Cardiac atrium fibroblast (primary cell): ENCODE measurements around the gene SLC2A4. TPM values are rescaled to one million over a fixed set of nuclear protein-coding genes. Genes with fewer than 3 reads are reported as not detected.

Experiments used
- total RNA-seq: library from RNA; depleted of rRNA; stranded (reverse); fragments of >200 nt; gene quantifications from 2 replicates; pipeline ENCODE4 v1.2.3, GENCODE V29; 2015

Gene SLC2A4
- 0.18 TPM in 1 of 2 replicates, not detected in the other for total RNA-seq

GRCh38 chr17:7281074-7281952 is at the start of gene SLC2A4:
Gene SLC2A4 (plus strand): TSS chr17:7281718. CDS start chr17:7281935, 217 bp downstream.

GRCh38 chr17:7234083-7234951 is 47.2 kb upstream of the SLC2A4 start, which contains the start of gene DVL2:
Gene DVL2 (minus strand): TSS chr17:7234517. CDS start chr17:7234262, 255 bp downstream.

GRCh38 chr17:7239091-7240027 is 42.2 kb upstream of the SLC2A4 start, which contains the start of gene PHF23:
Gene PHF23 (minus strand): TSS chr17:7239457. CDS start chr17:7239279, 178 bp downstream.

GRCh38 chr17:7241783-7242716 is 39.5 kb upstream of the SLC2A4 start, which contains the start of gene GABARAP:
Gene GABARAP (minus strand): TSS chr17:7242449. CDS start chr17:7242330, 119 bp downstream.

GRCh38 chr17:7251661-7252175 is 29.8 kb upstream of the SLC2A4 start, which contains the start of gene CTDNEP1:
Gene CTDNEP1 (minus strand): TSS chr17:7251734. CDS start chr17:7251296, 438 bp downstream.

GRCh38 chr17:7252176-7253043 is 29.1 kb upstream of the SLC2A4 start, which contains the start of gene ELP5:
Gene ELP5 (plus strand): TSS chr17:7252215. CDS start chr17:7252551, 336 bp downstream.

GRCh38 chr17:7262192-7262934 is 19.2 kb upstream of the SLC2A4 start, which contains the start of gene CLDN7:
Gene CLDN7 (minus strand): TSS chr17:7262478. CDS start chr17:7262043, 435 bp downstream.

GRCh38 chr17:7294614-7295153 is 13.2 kb downstream of the SLC2A4 start, which contains the start of gene YBX2:
Gene YBX2 (minus strand): TSS chr17:7294639. CDS start chr17:7294500, 139 bp downstream.

GRCh38 chr17:7306911-7307685 is 25.6 kb downstream of the SLC2A4 start, which contains the start of gene EIF5A:
Gene EIF5A (plus strand): TSS chr17:7307628. CDS start chr17:7309636, 2,008 bp downstream.

GRCh38 chr17:7314719-7315569 is 33.4 kb downstream of the SLC2A4 start, which contains the start of gene GPS2:
Gene GPS2 (minus strand): TSS chr17:7315360. CDS start chr17:7315052, 308 bp downstream.

GRCh38 chr17:7328840-7329373 is 47.4 kb downstream of the SLC2A4 start, which contains the start of gene NEURL4:
Gene NEURL4 (minus strand): TSS chr17:7329335. CDS start chr17:7329312, 23 bp downstream.

GRCh38 chr17:7336240-7337175 is 55.0 kb downstream of the SLC2A4 start, which contains the start of gene ACAP1:
Gene ACAP1 (plus strand): TSS chr17:7336529. CDS start chr17:7336735, 206 bp downstream.

